ENCODE results near the gene IRF3.

IRF3 gene

DNA sequence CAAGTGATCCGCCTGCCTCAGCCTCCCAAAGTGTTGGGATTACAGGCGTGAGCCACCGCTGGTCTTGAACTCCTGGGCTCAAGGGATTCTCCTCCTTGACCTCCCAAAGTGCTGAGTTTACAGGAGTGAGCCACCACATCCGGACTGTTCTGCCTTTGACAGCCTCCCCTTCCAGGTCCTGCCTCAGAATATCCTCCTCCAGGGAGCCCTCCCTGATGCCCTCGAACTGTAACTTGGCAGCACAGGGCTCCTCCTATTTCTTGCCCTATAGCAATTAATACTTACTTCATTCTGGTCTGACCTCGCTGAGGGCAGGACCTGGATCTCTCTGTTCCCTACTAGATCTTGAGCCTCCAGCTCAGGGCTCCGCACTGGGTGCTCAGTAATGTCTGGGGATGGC is 31.2 kb upstream of the IRF3 start:
- no peaks in the 10 kb centered on the region for H3K9me3 ChIP-seq (ENCODE audit: control insufficient read depth in 1 of 2, low read length in 2 of 2)
- no peaks in the 10 kb centered on the region for H3K4me1 ChIP-seq (ENCODE audit: control insufficient read depth in 1 of 2, insufficient read depth in 2 of 2, low read length in 2 of 2)
- H3K9ac ChIP-seq (ENCODE audit: low read depth in 1 of 2, low read length in 2 of 2), result no peak overlapping the region
- no peak overlapping the region for H3K4me3 ChIP-seq (ENCODE audit: low read depth in 1 of 2, low read length in 2 of 2)
- no peaks in the 10 kb centered on the region for H3K27me3 ChIP-seq (ENCODE audit: control insufficient read depth in 1 of 2, insufficient read depth in 2 of 2, low read length in 2 of 2)
- no peak overlapping the region for H3K27ac ChIP-seq (ENCODE audit: low read depth, low read length)
- H3K36me3 ChIP-seq (ENCODE audit: control insufficient read depth in 1 of 2, insufficient read depth in 2 of 2, low read length in 2 of 2), result no peaks in the 10 kb centered on the region

GRCh38 chr19:49696115-49696514 is 30.5 kb upstream of the IRF3 start:
- no peak overlapping the region for H3K4me3 ChIP-seq (ENCODE audit: low read depth in 1 of 2, low read length in 2 of 2)
- no peaks in the 10 kb centered on the region for H3K9me3 ChIP-seq (ENCODE audit: control insufficient read depth in 1 of 2, low read length in 2 of 2)
- H3K27ac ChIP-seq (ENCODE audit: low read depth, low read length), result no peak overlapping the region
- no peak overlapping the region for H3K9ac ChIP-seq (ENCODE audit: low read depth in 1 of 2, low read length in 2 of 2)
- H3K36me3 ChIP-seq (ENCODE audit: control insufficient read depth in 1 of 2, insufficient read depth in 2 of 2, low read length in 2 of 2), result no peaks in the 10 kb centered on the region
- H3K4me1 ChIP-seq (ENCODE audit: control insufficient read depth in 1 of 2, insufficient read depth in 2 of 2, low read length in 2 of 2), result peaks cover 0 to 3% of the 10 kb centered on the region in 2 donors
- H3K27me3 ChIP-seq (ENCODE audit: control insufficient read depth in 1 of 2, insufficient read depth in 2 of 2, low read length in 2 of 2), result peaks cover 4 to 6% of the 10 kb centered on the region in 2 donors

GRCh38 chr19:49692147-49692506 is 26.5 kb upstream of the IRF3 start:
- H3K36me3 ChIP-seq (ENCODE audit: control insufficient read depth in 1 of 2, insufficient read depth in 2 of 2, low read length in 2 of 2), result peaks cover 0 to 5% of the 10 kb centered on the region in 2 donors
- no peaks in the 10 kb centered on the region for H3K9me3 ChIP-seq (ENCODE audit: control insufficient read depth in 1 of 2, low read length in 2 of 2)
- no peak overlapping the region for H3K27ac ChIP-seq (ENCODE audit: low read depth, low read length)
- no peak overlapping the region for H3K9ac ChIP-seq (ENCODE audit: low read depth in 1 of 2, low read length in 2 of 2)
- H3K27me3 ChIP-seq (ENCODE audit: control insufficient read depth in 1 of 2, insufficient read depth in 2 of 2, low read length in 2 of 2), result peaks cover 11 to 24% of the 10 kb centered on the region in 2 donors
- no peak overlapping the region for H3K4me3 ChIP-seq (ENCODE audit: low read depth in 1 of 2, low read length in 2 of 2)
- peaks cover 15 to 27% of the 10 kb centered on the region in 2 donors for H3K4me1 ChIP-seq (ENCODE audit: control insufficient read depth in 1 of 2, insufficient read depth in 2 of 2, low read length in 2 of 2)

DNA sequence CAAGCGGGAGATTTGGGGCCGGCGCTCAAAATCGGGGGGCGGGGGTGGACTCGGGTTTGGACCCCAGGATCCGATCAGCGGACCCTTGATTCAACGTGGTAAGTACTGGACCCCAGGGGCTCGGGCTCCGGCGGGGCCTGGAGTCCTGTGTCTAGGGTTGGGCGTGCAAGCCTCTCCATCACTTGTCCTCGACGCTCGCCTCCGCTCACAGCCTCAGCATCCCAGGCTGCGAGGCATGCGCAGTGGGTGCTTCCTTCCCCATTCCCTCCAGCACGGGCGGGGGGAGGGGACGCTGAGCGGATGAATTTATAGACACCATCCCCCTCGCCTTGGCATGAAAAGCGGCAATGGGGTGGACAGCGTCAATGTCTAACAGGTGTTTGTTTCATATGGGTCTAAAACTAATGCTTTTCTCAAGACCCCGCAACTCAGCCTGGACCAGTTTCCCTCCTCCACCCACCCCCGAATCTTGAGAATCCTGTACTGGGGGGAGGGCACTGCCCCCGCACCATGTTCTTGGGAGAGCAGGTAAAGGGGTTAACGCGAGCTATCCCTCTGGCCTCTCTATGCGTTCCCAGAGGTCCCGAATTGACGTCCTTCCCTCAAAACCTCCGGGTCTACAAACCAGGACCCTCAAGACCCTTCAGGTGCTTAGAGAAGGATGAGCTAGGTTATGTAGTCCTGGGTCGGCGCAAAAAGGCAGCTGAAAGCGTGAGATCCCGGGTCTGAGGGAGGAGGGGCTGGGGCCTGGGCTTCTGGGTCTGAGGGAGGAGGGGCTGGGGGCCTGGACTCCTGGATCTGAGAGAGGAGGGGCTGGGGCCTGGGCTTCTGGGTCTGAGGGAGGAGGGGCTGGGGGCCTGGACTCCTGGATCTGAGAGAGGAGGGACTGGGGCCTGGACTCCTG is 25.8 kb upstream of the IRF3 start:
- Histone ChIP-seq H3K9ac (ENCODE audit: low read depth in 1 of 2, low read length in 2 of 2) (no peak overlapping the region), H3K4me3 (ENCODE audit: low read depth in 1 of 2, low read length in 2 of 2) (peak overlapping the region; percentile 64 to 72), H3K27ac (ENCODE audit: low read depth, low read length) (no peak overlapping the region)

DNA sequence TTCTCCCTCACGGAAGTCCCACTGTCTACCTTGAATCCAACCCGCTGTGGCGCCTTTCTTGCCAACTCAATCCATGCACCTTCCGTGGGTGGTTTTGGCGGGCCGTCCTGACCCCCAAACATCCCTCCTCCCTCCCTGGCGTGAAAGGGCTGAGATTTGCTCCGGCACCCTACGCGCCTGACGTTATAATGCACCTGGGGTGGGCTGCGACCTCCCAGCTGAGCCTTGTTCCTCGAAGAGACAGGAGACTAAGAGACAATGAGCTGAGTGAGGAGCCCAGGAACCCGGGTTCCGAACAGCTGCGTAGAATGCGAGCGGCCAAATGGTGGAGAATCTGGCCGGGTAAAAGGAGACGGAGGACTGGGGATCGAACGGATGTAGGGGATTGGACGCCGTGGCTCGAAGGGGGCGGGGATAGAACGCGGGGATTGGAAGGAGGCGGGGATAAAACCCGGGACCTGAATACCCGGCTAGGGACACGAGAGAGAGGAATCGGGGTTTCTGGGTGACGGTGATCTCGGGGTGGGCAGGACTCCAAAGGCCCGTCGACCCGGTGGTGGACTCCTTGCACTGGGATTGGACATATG is 25.1 kb upstream of the IRF3 start, which contains the start of gene CPT1C:
Gene CPT1C, plus strand, starts transcription at position 461 of the 587 bp plus-strand sequence. CDS start 1,137 bp downstream, outside the sequence.
- H3K4me3 ChIP-seq (ENCODE audit: low read depth in 1 of 2, low read length in 2 of 2), result peak within 1 kb of the TSS; percentile 64 to 72
- no peaks in the 10 kb centered on the region for H3K9me3 ChIP-seq (ENCODE audit: control insufficient read depth in 1 of 2, low read length in 2 of 2)
- H3K27me3 ChIP-seq (ENCODE audit: control insufficient read depth in 1 of 2, insufficient read depth in 2 of 2, low read length in 2 of 2), result peaks cover 11 to 24% of the 10 kb centered on the region in 2 donors
- H3K36me3 ChIP-seq (ENCODE audit: control insufficient read depth in 1 of 2, insufficient read depth in 2 of 2, low read length in 2 of 2), result peaks cover 4 to 16% of the 10 kb centered on the region in 2 donors
- H3K4me1 ChIP-seq (ENCODE audit: control insufficient read depth in 1 of 2, insufficient read depth in 2 of 2, low read length in 2 of 2), result peaks cover 15 to 27% of the 10 kb centered on the region in 2 donors
- H3K27ac ChIP-seq (ENCODE audit: low read depth, low read length), result no peak within 1 kb of the TSS
- H3K9ac ChIP-seq (ENCODE audit: low read depth in 1 of 2, low read length in 2 of 2), result peak within 1 kb of the TSS in 1 of 2 donors; percentile 3

More for the DNA sequence above, 25.8 kb upstream of the IRF3 start:
- Histone ChIP-seq H3K36me3 (ENCODE audit: control insufficient read depth in 1 of 2, insufficient read depth in 2 of 2, low read length in 2 of 2) (peaks cover 0 to 9% of the 10 kb centered on the region in 2 donors), H3K27me3 (ENCODE audit: control insufficient read depth in 1 of 2, insufficient read depth in 2 of 2, low read length in 2 of 2) (peaks cover 11 to 24% of the 10 kb centered on the region in 2 donors), H3K4me1 (ENCODE audit: control insufficient read depth in 1 of 2, insufficient read depth in 2 of 2, low read length in 2 of 2) (peaks cover 15 to 27% of the 10 kb centered on the region in 2 donors), H3K9me3 (ENCODE audit: control insufficient read depth in 1 of 2, low read length in 2 of 2) (no peaks in the 10 kb centered on the region)

GRCh38 chr19:49690079-49690655 is 24.5 kb upstream of the IRF3 start:
- Histone ChIP-seq H3K9me3 (ENCODE audit: control insufficient read depth in 1 of 2, low read length in 2 of 2) (no peaks in the 10 kb centered on the region), H3K36me3 (ENCODE audit: control insufficient read depth in 1 of 2, insufficient read depth in 2 of 2, low read length in 2 of 2) (peaks cover 4 to 21% of the 10 kb centered on the region in 2 donors), H3K9ac (ENCODE audit: low read depth in 1 of 2, low read length in 2 of 2) (peak overlapping the region in 1 of 2 donors; percentile 3), H3K27me3 (ENCODE audit: control insufficient read depth in 1 of 2, insufficient read depth in 2 of 2, low read length in 2 of 2) (peaks cover 11 to 24% of the 10 kb centered on the region in 2 donors), H3K4me1 (ENCODE audit: control insufficient read depth in 1 of 2, insufficient read depth in 2 of 2, low read length in 2 of 2) (peaks cover 15 to 27% of the 10 kb centered on the region in 2 donors), H3K27ac (ENCODE audit: low read depth, low read length) (no peak overlapping the region), H3K4me3 (ENCODE audit: low read depth in 1 of 2, low read length in 2 of 2) (peak overlapping the region; percentile 64 to 72)

DNA sequence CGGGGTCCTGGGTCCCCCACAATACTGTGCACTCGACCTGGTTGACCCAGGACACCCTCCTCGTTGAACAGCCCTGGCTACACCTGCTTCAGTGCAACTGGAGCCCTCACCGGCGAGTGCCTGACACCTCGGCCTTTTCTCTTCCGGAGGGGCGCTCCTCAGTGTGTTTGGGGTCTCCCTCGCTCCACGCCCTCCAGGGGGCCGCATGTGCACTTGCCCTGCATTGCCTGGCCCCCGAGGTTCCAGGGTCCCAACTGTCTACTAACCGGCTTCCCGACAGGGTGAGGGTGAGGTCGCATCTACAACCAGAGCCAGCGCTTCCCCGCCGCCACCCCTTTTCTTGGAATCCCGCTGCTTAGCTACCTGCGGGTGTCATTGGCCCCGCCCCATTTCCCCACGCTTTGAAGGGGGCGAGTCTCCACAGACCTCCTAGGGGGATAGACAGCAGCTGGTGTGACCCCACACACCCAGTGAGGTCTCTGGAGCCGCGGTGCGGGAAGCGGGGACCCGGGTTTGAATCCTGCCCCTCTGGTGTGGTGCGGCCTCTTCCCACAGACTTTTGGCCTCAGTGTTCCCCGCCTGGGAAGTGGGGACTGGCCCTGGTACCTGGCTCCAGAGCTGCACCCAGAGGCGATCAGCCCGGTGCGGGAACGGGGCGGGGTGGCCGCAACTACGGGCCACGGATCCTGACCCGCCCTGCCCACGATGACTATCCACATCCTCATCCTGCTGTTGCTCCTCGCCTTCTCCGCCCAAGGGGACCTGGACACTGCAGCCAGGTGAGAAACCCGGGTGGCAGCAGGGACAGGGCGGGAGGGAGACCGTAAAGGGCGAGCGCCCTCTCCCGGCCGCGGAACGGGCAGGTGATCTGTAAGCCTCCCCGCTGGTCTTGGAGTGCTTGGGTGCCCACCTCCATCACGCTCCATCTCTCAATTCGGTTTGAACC is 23.7 kb upstream of the IRF3 start, which contains the start of gene ADM5:
Gene ADM5, plus strand, starts transcription at position 462 of the 946 bp plus-strand sequence. Its CDS starts 244 bp downstream, at position 706.
- Histone ChIP-seq H3K27ac (ENCODE audit: low read depth, low read length) (no peak within 1 kb of the TSS), H3K9me3 (ENCODE audit: control insufficient read depth in 1 of 2, low read length in 2 of 2) (no peaks in the 10 kb centered on the region), H3K36me3 (ENCODE audit: control insufficient read depth in 1 of 2, insufficient read depth in 2 of 2, low read length in 2 of 2) (peaks cover 8 to 29% of the 10 kb centered on the region in 2 donors), H3K4me3 (ENCODE audit: low read depth in 1 of 2, low read length in 2 of 2) (peak within 1 kb of the TSS; percentile 64 to 72), H3K27me3 (ENCODE audit: control insufficient read depth in 1 of 2, insufficient read depth in 2 of 2, low read length in 2 of 2) (peaks cover 11 to 24% of the 10 kb centered on the region in 2 donors), H3K9ac (ENCODE audit: low read depth in 1 of 2, low read length in 2 of 2) (peak within 1 kb of the TSS in 1 of 2 donors; percentile 3), H3K4me1 (ENCODE audit: control insufficient read depth in 1 of 2, insufficient read depth in 2 of 2, low read length in 2 of 2) (peaks cover 15 to 27% of the 10 kb centered on the region in 2 donors)

DNA sequence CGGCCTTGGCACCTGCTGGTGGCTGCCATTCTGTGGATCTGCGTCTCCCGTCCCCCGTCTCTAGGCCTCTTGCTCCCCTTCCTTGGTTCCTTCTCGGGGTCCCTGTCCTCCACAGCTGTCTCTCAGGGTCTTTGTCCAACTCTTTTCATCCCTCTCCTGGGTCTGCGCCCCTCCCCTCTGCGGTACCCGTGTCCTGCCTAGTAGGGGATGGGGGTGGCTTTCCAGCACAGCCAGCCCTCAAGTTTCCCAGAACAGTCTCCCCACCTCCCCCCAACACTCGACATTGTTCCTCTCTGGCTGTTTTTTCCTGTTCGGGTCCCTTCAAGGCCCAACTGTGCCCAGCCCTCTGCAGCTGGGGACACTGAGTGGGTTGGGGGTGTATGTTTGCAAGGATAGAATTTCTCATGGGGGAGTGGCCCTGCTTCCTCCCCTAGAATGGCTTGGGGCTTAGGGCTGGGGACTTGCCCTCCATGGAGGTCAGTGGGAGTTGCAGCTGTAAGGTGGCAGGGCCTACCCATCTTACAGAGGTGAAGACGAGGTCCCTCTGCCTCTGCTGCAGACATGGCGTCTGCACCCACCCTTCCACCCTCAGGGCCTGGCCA is 23.0 kb upstream of the IRF3 start:
- Histone ChIP-seq H3K27ac (ENCODE audit: low read depth, low read length) (no peak overlapping the region), H3K9ac (ENCODE audit: low read depth in 1 of 2, low read length in 2 of 2) (no peak overlapping the region), H3K27me3 (ENCODE audit: control insufficient read depth in 1 of 2, insufficient read depth in 2 of 2, low read length in 2 of 2) (peaks cover 11 to 24% of the 10 kb centered on the region in 2 donors), H3K4me3 (ENCODE audit: low read depth in 1 of 2, low read length in 2 of 2) (no peak overlapping the region), H3K36me3 (ENCODE audit: control insufficient read depth in 1 of 2, insufficient read depth in 2 of 2, low read length in 2 of 2) (peaks cover 14 to 37% of the 10 kb centered on the region in 2 donors), H3K4me1 (ENCODE audit: control insufficient read depth in 1 of 2, insufficient read depth in 2 of 2, low read length in 2 of 2) (peaks cover 15 to 27% of the 10 kb centered on the region in 2 donors), H3K9me3 (ENCODE audit: control insufficient read depth in 1 of 2, low read length in 2 of 2) (no peaks in the 10 kb centered on the region)

Measured in duodenal mucosa (tissue), 2 donors.